Gastrocnemius medialis (tissue), 4 donors: Measurements from ENCODE around the gene ARL15.

ENCODE experiments used
- CTCF ChIP-seq, 5 experiments: fragments of 450-650 bp in 3 of 5; fragments of 200-600 bp in 2 of 5; sonication (generic) in 2 of 5; IDR thresholded peaks in 4 of 5; conservative IDR thresholded peaks in 1 of 5; 1 replicate in 4 of 5; 2 replicates in 1 of 5; pipeline ENCODE4 v1.5.1; 2016 to 2019; ENCODE audit warnings: antibody characterized with exemption in 5 of 5, mild to moderate bottlenecking in 3 of 5, moderate library complexity in 3 of 5
- POLR2A ChIP-seq, 2 donors: fragments of 450-650 bp; IDR thresholded peaks; one replicate each; pipeline ENCODE4 v1.6.1; 2017; ENCODE audit warnings: antibody characterized with exemption in 2 of 2, mild to moderate bottlenecking in 2 of 2, moderate library complexity in 2 of 2

GRCh38 chr5:54148858-54149257, 161.5 kb downstream of the ARL15 start:
- TF ChIP-seq CTCF (IDR thresholded peaks at IDR 0.05 in 4 of 5, conservative IDR thresholded peaks at IDR 0.05 in 1 of 5) = no peak
- TF ChIP-seq POLR2A (IDR thresholded peaks at IDR 0.05) = no peak
